Measurements from ENCODE around the gene P2RX1.
A peak's percentile ranks its signal among the peaks of the same experiment; 100 is the strongest.

P2RX1 gene

GRCh38 chr17:3905017-3905520 is 11.2 kb downstream of the P2RX1 start:
- Histone ChIP-seq H3K79me1 (ENCODE audit: low read length) (no peaks in the 10 kb centered on the region), H3K27ac (ENCODE audit: low read depth, low read length) (no peak overlapping the region), H3K18ac (ENCODE audit: low read length) (no peak overlapping the region), H3K4me2 (ENCODE audit: low read length) (no peak overlapping the region), H2AK5ac (ENCODE audit: low read length) (no peak overlapping the region), H3K27me3 (ENCODE audit: insufficient read depth, low read length) (no peaks in the 10 kb centered on the region), H4K91ac (ENCODE audit: low read depth, low read length) (no peak overlapping the region), H3K4me3 (ENCODE audit: low read depth, low read length) (no peak overlapping the region), H2BK12ac (ENCODE audit: low read length) (no peak overlapping the region), H3K79me2 (ENCODE audit: control insufficient read depth, insufficient read depth, low read length, poor library complexity) (no peaks in the 10 kb centered on the region), H3K23ac (ENCODE audit: low read length) (no peak overlapping the region), H2BK120ac (ENCODE audit: insufficient read depth, low read length, poor library complexity) (no peak overlapping the region), H3K4me1 (ENCODE audit: control insufficient read depth in 1 of 2, insufficient read depth in 2 of 2, low read length in 2 of 2) (no peaks in the 10 kb centered on the region), H3K4ac (ENCODE audit: low read depth, low read length) (no peak overlapping the region), H4K12ac (ENCODE audit: low read depth, low read length) (no peak overlapping the region), H2AFZ (ENCODE audit: insufficient read depth, low read length, poor library complexity) (no peak overlapping the region), H3K14ac (ENCODE audit: low read length) (no peak overlapping the region), H3K9me3 (ENCODE audit: insufficient read depth, low read depth, low read length) (no peaks in the 10 kb centered on the region), H3K9ac (ENCODE audit: low read length) (no peak overlapping the region), H3K36me3 (ENCODE audit: control insufficient read depth in 1 of 2, insufficient read depth in 2 of 2, low read length in 2 of 2) (no peaks in the 10 kb centered on the region), H2BK5ac (ENCODE audit: low read depth, low read length, poor library complexity) (no peak overlapping the region), H4K8ac (ENCODE audit: low read depth, low read length) (no peak overlapping the region)
- WGBS (ENCODE audit: extremely low coverage, insufficient coverage, insufficient read length): no CpG with 5 or more reads among the region's 11 CpGs
- DNase-seq: no peak

- H2BK12ac ChIP-seq (ENCODE audit: low read length): no peak overlapping the region
- H2BK5ac ChIP-seq (ENCODE audit: low read depth, low read length, poor library complexity): no peak overlapping the region
- no CpG with 5 or more reads among the region's 15 CpGs for WGBS (ENCODE audit: extremely low coverage, insufficient coverage, insufficient read length)
- H3K79me1 ChIP-seq (ENCODE audit: low read length): no peaks in the 10 kb centered on the region
- H3K18ac ChIP-seq (ENCODE audit: low read length): no peak overlapping the region
- no peak overlapping the region for H3K4me2 ChIP-seq (ENCODE audit: low read length)
- H3K4me3 ChIP-seq (ENCODE audit: low read depth, low read length): peak overlapping the region; percentile 19
- H3K9ac ChIP-seq (ENCODE audit: low read length): no peak overlapping the region
- no peaks in the 10 kb centered on the region for H3K79me2 ChIP-seq (ENCODE audit: control insufficient read depth, insufficient read depth, low read length, poor library complexity)
- H4K91ac ChIP-seq (ENCODE audit: low read depth, low read length): no peak overlapping the region
- no peak overlapping the region for H2AFZ ChIP-seq (ENCODE audit: insufficient read depth, low read length, poor library complexity)
- no peak overlapping the region for H4K12ac ChIP-seq (ENCODE audit: low read depth, low read length)
- H3K27me3 ChIP-seq (ENCODE audit: insufficient read depth, low read length): no peaks in the 10 kb centered on the region
- no peak overlapping the region for H2AK5ac ChIP-seq (ENCODE audit: low read length)
- no peak overlapping the region for H3K4ac ChIP-seq (ENCODE audit: low read depth, low read length)
- no peak overlapping the region for H2BK120ac ChIP-seq (ENCODE audit: insufficient read depth, low read length, poor library complexity)
- no peak overlapping the region for H3K23ac ChIP-seq (ENCODE audit: low read length)
- no peak overlapping the region for H3K27ac ChIP-seq (ENCODE audit: low read depth, low read length)
- H3K36me3 ChIP-seq (ENCODE audit: control insufficient read depth in 1 of 2, insufficient read depth in 2 of 2, low read length in 2 of 2): no peaks in the 10 kb centered on the region
- H4K8ac ChIP-seq (ENCODE audit: low read depth, low read length): no peak overlapping the region
- H3K14ac ChIP-seq (ENCODE audit: low read length): no peak overlapping the region
- no peaks in the 10 kb centered on the region for H3K4me1 ChIP-seq (ENCODE audit: control insufficient read depth in 1 of 2, insufficient read depth in 2 of 2, low read length in 2 of 2)
- H3K9me3 ChIP-seq (ENCODE audit: insufficient read depth, low read depth, low read length): no peaks in the 10 kb centered on the region
- no peak for DNase-seq
Observed at GRCh38 chr17:3904501-3904900, 11.8 kb downstream of the P2RX1 start.

- no peak overlapping the region for H2AK5ac ChIP-seq (ENCODE audit: low read length)
- DNase-seq: no peak
- no CpG with 5 or more reads among the region's 21 CpGs for WGBS (ENCODE audit: extremely low coverage, insufficient coverage, insufficient read length)
Observed at GRCh38 chr17:3903881-3904290, 12.4 kb downstream of the P2RX1 start.

GRCh38 chr17:3903051-3903825 is 13.0 kb downstream of the P2RX1 start:
- Histone ChIP-seq H3K79me2 (ENCODE audit: control insufficient read depth, insufficient read depth, low read length, poor library complexity) (no peaks in the 10 kb centered on the region), H3K18ac (ENCODE audit: low read length) (no peak overlapping the region), H2AFZ (ENCODE audit: insufficient read depth, low read length, poor library complexity) (no peak overlapping the region), H2AK5ac (ENCODE audit: low read length) (no peak overlapping the region), H3K14ac (ENCODE audit: low read length) (no peak overlapping the region), H4K8ac (ENCODE audit: low read depth, low read length) (no peak overlapping the region), H2BK120ac (ENCODE audit: insufficient read depth, low read length, poor library complexity) (no peak overlapping the region), H3K9ac (ENCODE audit: low read length) (no peak overlapping the region), H3K27me3 (ENCODE audit: insufficient read depth, low read length) (no peaks in the 10 kb centered on the region), H4K12ac (ENCODE audit: low read depth, low read length) (no peak overlapping the region), H3K9me3 (ENCODE audit: insufficient read depth, low read depth, low read length) (no peaks in the 10 kb centered on the region), H3K4ac (ENCODE audit: low read depth, low read length) (no peak overlapping the region), H3K23ac (ENCODE audit: low read length) (no peak overlapping the region), H3K4me1 (ENCODE audit: control insufficient read depth in 1 of 2, insufficient read depth in 2 of 2, low read length in 2 of 2) (no peaks in the 10 kb centered on the region), H3K79me1 (ENCODE audit: low read length) (no peaks in the 10 kb centered on the region), H3K36me3 (ENCODE audit: control insufficient read depth in 1 of 2, insufficient read depth in 2 of 2, low read length in 2 of 2) (no peaks in the 10 kb centered on the region), H2BK5ac (ENCODE audit: low read depth, low read length, poor library complexity) (no peak overlapping the region), H3K4me2 (ENCODE audit: low read length) (no peak overlapping the region), H3K4me3 (ENCODE audit: low read depth, low read length) (no peak overlapping the region), H2BK12ac (ENCODE audit: low read length) (no peak overlapping the region), H4K91ac (ENCODE audit: low read depth, low read length) (no peak overlapping the region), H3K27ac (ENCODE audit: low read depth, low read length) (no peak overlapping the region)
- no CpG with 5 or more reads among the region's 25 CpGs for WGBS (ENCODE audit: extremely low coverage, insufficient coverage, insufficient read length)
- no peak for DNase-seq

More at GRCh38 chr17:3903881-3904290, 12.4 kb downstream of the P2RX1 start:
- Histone ChIP-seq H3K36me3 (ENCODE audit: control insufficient read depth in 1 of 2, insufficient read depth in 2 of 2, low read length in 2 of 2) (no peaks in the 10 kb centered on the region), H3K27me3 (ENCODE audit: insufficient read depth, low read length) (no peaks in the 10 kb centered on the region), H3K79me1 (ENCODE audit: low read length) (no peaks in the 10 kb centered on the region), H4K91ac (ENCODE audit: low read depth, low read length) (no peak overlapping the region), H4K12ac (ENCODE audit: low read depth, low read length) (no peak overlapping the region), H3K14ac (ENCODE audit: low read length) (no peak overlapping the region), H3K23ac (ENCODE audit: low read length) (no peak overlapping the region), H3K9ac (ENCODE audit: low read length) (no peak overlapping the region), H2BK5ac (ENCODE audit: low read depth, low read length, poor library complexity) (no peak overlapping the region), H3K4me3 (ENCODE audit: low read depth, low read length) (no peak overlapping the region), H2BK12ac (ENCODE audit: low read length) (no peak overlapping the region), H3K4ac (ENCODE audit: low read depth, low read length) (no peak overlapping the region), H4K8ac (ENCODE audit: low read depth, low read length) (no peak overlapping the region), H2BK120ac (ENCODE audit: insufficient read depth, low read length, poor library complexity) (no peak overlapping the region), H3K18ac (ENCODE audit: low read length) (no peak overlapping the region), H3K27ac (ENCODE audit: low read depth, low read length) (no peak overlapping the region), H3K4me2 (ENCODE audit: low read length) (no peak overlapping the region), H3K79me2 (ENCODE audit: control insufficient read depth, insufficient read depth, low read length, poor library complexity) (no peaks in the 10 kb centered on the region), H3K4me1 (ENCODE audit: control insufficient read depth in 1 of 2, insufficient read depth in 2 of 2, low read length in 2 of 2) (no peaks in the 10 kb centered on the region), H3K9me3 (ENCODE audit: insufficient read depth, low read depth, low read length) (no peaks in the 10 kb centered on the region), H2AFZ (ENCODE audit: insufficient read depth, low read length, poor library complexity) (no peak overlapping the region)

Measured in trophoblast cell (in vitro differentiated cells and primary cell).